Panc1 (cell line): Measurements from ENCODE around the gene YIF1A. TPM values are rescaled to one million over a fixed set of nuclear protein-coding genes. Genes with fewer than 3 reads are reported as not detected.
A peak's percentile ranks its signal among the peaks of the same experiment; 100 is the strongest.

Experiments
- ATAC-seq: fragments of 200-7000 bp; cut with Tn5 transposase; 2 replicates; pipeline ENCODE4 v1.9.1; 2020; ENCODE audit warnings: mild to moderate bottlenecking, moderate library complexity
- BruUV-seq: library from RNA; stranded (reverse); fragments of 400-500 nt; replicated peaks from 2 replicates; lab custom pipeline; 2021; lab: Mats Ljungman, UMichigan
- CTCF ChIA-PET: fragments of 300-600 bp; sonication (Branson Sonifier 250); formaldehyde crosslinking; loops from one replicate; lab custom pipeline; 2022; ENCODE audit warnings: antibody characterized with exemption; lab: Charles Lee
- POLR2A ChIA-PET: fragments of 300-600 bp; sonication (Branson Sonifier 250); formaldehyde crosslinking; loops from one replicate; lab custom pipeline; 2022; ENCODE audit warnings: antibody characterized with exemption; lab: Charles Lee
- DNase-seq: peaks from one replicate; pipeline ENCODE4 v3.0.0-alpha.2; 2010; ENCODE audit warnings: low read depth, low spot score
- H3K27ac ChIP-seq: 2 replicates; pipeline ENCODE4 v1.5.1; 2011; ENCODE audit warnings: mild to moderate bottlenecking, low read length, inconsistent platforms
- H3K27me3 ChIP-seq: fragments of 200-500 bp; sonication (Bioruptor generic); 2 replicates; pipeline ENCODE4 v1.6.0; 2014; ENCODE audit warnings: low read length, inconsistent platforms; ENCODE audit not compliant: control insufficient read depth, insufficient read depth
- H3K36me3 ChIP-seq: fragments of 200-500 bp; sonication (Bioruptor generic); 2 replicates; pipeline ENCODE4 v1.5.1; 2014; ENCODE audit warnings: inconsistent platforms, mild to moderate bottlenecking, low read length, moderate library complexity; ENCODE audit not compliant: control insufficient read depth, insufficient read depth
- H3K4me1 ChIP-seq: 2 replicates; pipeline ENCODE4 v1.5.1; 2011; ENCODE audit warnings: inconsistent platforms, mild to moderate bottlenecking, low read length, moderate library complexity; ENCODE audit not compliant: control insufficient read depth, insufficient read depth
- H3K4me3 ChIP-seq, 2 experiments: 2 replicates each; pipeline ENCODE4 v1.5.1; 2011 to 2012; ENCODE audit warnings: low read depth in 2 of 2, low read length in 2 of 2, mild to moderate bottlenecking in 2 of 2, inconsistent platforms in 1 of 2, moderate library complexity in 1 of 2
- H3K9me3 ChIP-seq: fragments of 200-500 bp; sonication (Bioruptor generic); 2 replicates; pipeline ENCODE4 v1.5.1; 2014; ENCODE audit warnings: low read depth, mild to moderate bottlenecking, inconsistent platforms, low read length, moderate library complexity; ENCODE audit not compliant: control insufficient read depth, insufficient read depth
- CTCF ChIP-seq: fragments of 450-650 bp; IDR thresholded peaks from 2 replicates; pipeline ENCODE4 v1.5.1; 2017; ENCODE audit warnings: mild to moderate bottlenecking
- POLR2AphosphoS5 ChIP-seq: IDR thresholded peaks from 2 replicates; pipeline ENCODE4 v1.6.1; 2012; ENCODE audit warnings: mild to moderate bottlenecking, low read depth, low read length, moderate library complexity
- SIN3A ChIP-seq: IDR thresholded peaks from 2 replicates; pipeline ENCODE4 v1.6.1; 2012; ENCODE audit warnings: low read depth, mild to moderate bottlenecking, low read length, moderate library complexity, borderline replicate concordance; ENCODE audit not compliant: insufficient read depth
- TCF7L2 ChIP-seq: IDR thresholded peaks from 2 replicates; pipeline ENCODE4 v1.6.1; 2011; ENCODE audit warnings: mild to moderate bottlenecking, low read depth, low read length, inconsistent platforms
- in situ Hi-C: cut with HindIII; loops from 2 replicates; pipeline ENCODE4 v1.10.0; 2016; ENCODE audit warnings: low sequenced_read_pairs, low pct_unique_long_range_greater_than_20kb
- intact Hi-C: fragments of 100-400 bp; cut with micrococcal nuclease; formaldehyde crosslinking; loops from one replicate; pipeline ENCODE4 v1.10.0; 2022; ENCODE audit not compliant: unreplicated experiment
- total RNA-seq: library from RNA; stranded (reverse); gene quantifications from one replicate; pipeline ENCODE4 v1.2.1, GENCODE V29; 2021; ENCODE audit not compliant: unreplicated experiment
- TF ChIP-seq, protein P1 (sequence below), 2 experiments: IDR thresholded peaks; 2 replicates each; pipeline ENCODE4 v1.6.1; 2011 to 2012; ENCODE audit warnings: low read depth in 2 of 2, control low read depth in 1 of 2, low read length in 1 of 2, mild to moderate bottlenecking in 1 of 2, moderate library complexity in 1 of 2; ENCODE audit not compliant: insufficient read depth in 1 of 2

YIF1A gene
- total RNA-seq, 1 experiment from 2014 or later: 196 TPM

DNA sequence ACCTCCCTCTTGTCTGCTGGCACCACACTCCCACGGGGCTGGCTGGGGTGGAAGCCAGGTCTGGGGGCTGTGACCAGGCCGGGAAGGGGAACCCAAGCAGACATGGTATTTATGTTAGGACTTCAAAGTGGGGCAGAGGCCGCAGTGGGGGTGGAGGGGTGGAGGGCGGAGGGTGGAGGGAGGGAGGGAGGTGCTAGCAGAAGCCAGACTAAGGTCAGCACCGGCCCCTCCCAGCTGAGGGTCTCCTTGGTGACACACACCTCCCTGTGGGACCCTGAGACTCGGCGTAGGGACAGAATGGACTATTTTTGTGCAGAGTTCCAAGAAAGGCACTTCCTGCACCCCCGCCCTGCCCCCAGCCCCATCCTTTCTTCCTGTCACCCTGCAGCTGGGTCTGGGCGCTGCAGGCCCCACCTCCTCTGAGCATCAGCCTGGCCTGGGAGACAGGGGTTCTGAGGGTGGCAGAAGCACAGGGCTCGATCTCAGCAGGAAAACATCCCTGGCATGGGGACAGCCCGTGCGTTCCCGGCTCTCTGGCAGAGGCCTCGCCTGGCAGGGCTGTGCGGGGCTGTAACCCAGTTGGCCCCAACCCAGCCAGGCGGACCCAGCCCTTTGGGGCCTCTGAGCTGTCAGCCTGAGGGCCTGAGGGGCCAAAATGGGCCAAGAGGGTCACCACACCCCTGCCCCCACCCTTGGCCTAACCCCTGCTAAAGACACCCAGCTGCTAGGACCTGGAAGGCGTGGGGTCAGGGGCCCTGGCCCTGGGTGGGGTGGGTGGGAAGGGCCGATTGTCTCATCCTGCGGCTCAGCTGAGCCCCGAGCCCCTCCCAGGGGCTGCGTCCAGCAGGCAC, 37.5 kb upstream of the YIF1A start:
- TF ChIP-seq SIN3A (no peak), CTCF (no peak), TCF7L2 (no peak), POLR2AphosphoS5 (no peak)
- TF ChIP-seq, protein P1, sequence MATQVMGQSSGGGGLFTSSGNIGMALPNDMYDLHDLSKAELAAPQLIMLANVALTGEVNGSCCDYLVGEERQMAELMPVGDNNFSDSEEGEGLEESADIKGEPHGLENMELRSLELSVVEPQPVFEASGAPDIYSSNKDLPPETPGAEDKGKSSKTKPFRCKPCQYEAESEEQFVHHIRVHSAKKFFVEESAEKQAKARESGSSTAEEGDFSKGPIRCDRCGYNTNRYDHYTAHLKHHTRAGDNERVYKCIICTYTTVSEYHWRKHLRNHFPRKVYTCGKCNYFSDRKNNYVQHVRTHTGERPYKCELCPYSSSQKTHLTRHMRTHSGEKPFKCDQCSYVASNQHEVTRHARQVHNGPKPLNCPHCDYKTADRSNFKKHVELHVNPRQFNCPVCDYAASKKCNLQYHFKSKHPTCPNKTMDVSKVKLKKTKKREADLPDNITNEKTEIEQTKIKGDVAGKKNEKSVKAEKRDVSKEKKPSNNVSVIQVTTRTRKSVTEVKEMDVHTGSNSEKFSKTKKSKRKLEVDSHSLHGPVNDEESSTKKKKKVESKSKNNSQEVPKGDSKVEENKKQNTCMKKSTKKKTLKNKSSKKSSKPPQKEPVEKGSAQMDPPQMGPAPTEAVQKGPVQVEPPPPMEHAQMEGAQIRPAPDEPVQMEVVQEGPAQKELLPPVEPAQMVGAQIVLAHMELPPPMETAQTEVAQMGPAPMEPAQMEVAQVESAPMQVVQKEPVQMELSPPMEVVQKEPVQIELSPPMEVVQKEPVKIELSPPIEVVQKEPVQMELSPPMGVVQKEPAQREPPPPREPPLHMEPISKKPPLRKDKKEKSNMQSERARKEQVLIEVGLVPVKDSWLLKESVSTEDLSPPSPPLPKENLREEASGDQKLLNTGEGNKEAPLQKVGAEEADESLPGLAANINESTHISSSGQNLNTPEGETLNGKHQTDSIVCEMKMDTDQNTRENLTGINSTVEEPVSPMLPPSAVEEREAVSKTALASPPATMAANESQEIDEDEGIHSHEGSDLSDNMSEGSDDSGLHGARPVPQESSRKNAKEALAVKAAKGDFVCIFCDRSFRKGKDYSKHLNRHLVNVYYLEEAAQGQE (IDR thresholded peaks at IDR 0.05; ENCODE audit: insufficient read depth in 1 of 2, low read depth in 2 of 2, low read length in 1 of 2): no peak
- ATAC-seq (peak; percentile 22), DNase-seq (no peak)
- ChIA-PET POLR2A (interaction anchor here (0.6 kb wide), 1 partner anchor 12 kb away, joined by 9 read pairs; no protein-coding TSS in a partner anchor), CTCF (interaction anchor here (1.0 to 1.1 kb wide), 2 partner anchors 8 to 15 kb away, joined by 4 to 8 read pairs; no protein-coding TSS in a partner anchor)
- Histone ChIP-seq H3K9me3 (no peaks in the 10 kb centered on the region), H3K27me3 (no peaks in the 10 kb centered on the region), H3K27ac (0 out of 2 replicates have a peak overlapping the region, but pooled peaks have one; percentile 32), H3K36me3 (no peaks in the 10 kb centered on the region), H3K4me1 (peaks cover 18% of the 10 kb centered on the region), H3K4me3 (no peak overlapping the region)
- in situ Hi-C loops (no loop called here), intact Hi-C loops (no loop called here)
- BruUV-seq: no TSS peak

- POLR2A ChIA-PET: no interaction called here
Measured at GRCh38 chr11:66325263-66325671, 36.3 kb upstream of the YIF1A start.

More at GRCh38 chr11:66325263-66325671, 36.3 kb upstream of the YIF1A start:
- H3K9me3 ChIP-seq: no peaks in the 10 kb centered on the region
- no peak overlapping the region for H3K4me3 ChIP-seq
- no peak for ATAC-seq
- no peak for DNase-seq
- CTCF ChIA-PET: interaction anchor here (0.5 kb wide), 1 partner anchor 40 kb away, joined by 3 read pairs; no protein-coding TSS in a partner anchor
- in situ Hi-C loops: no loop called here
- intact Hi-C loops: no loop called here
- peaks cover 18% of the 10 kb centered on the region for H3K4me1 ChIP-seq
- H3K27me3 ChIP-seq: no peaks in the 10 kb centered on the region
- no TSS peak for BruUV-seq
- H3K27ac ChIP-seq: no peak overlapping the region
- TF ChIP-seq, protein P1 (IDR thresholded peaks at IDR 0.05; ENCODE audit: insufficient read depth in 1 of 2, low read depth in 2 of 2, low read length in 1 of 2): no peak
- TF ChIP-seq TCF7L2: no peak
- TF ChIP-seq CTCF: no peak
- TF ChIP-seq SIN3A: no peak
- no peak for TF ChIP-seq POLR2AphosphoS5
- no peaks in the 10 kb centered on the region for H3K36me3 ChIP-seq
